A673 (cell line): ENCODE results near the gene CMTM7.

Experiments used
- CTCF ChIP-seq: fragments of 300-800, 200-600 bp; sonication (generic); conservative IDR thresholded peaks from 2 replicates; pipeline ENCODE4 v1.5.1; 2017; ENCODE audit warnings: low read depth, mild to moderate bottlenecking, antibody characterized with exemption, low read length, moderate library complexity, mixed read lengths
- EZH2 ChIP-seq: fragments of 200-600 bp; sonication (generic); IDR thresholded peaks from 2 replicates; pipeline ENCODE4 v1.6.1; 2017; ENCODE audit warnings: borderline replicate concordance, low read depth, mild to moderate bottlenecking, mixed read lengths, antibody characterized with exemption, low read length; ENCODE audit not compliant: poor library complexity, severe bottlenecking

DNA sequence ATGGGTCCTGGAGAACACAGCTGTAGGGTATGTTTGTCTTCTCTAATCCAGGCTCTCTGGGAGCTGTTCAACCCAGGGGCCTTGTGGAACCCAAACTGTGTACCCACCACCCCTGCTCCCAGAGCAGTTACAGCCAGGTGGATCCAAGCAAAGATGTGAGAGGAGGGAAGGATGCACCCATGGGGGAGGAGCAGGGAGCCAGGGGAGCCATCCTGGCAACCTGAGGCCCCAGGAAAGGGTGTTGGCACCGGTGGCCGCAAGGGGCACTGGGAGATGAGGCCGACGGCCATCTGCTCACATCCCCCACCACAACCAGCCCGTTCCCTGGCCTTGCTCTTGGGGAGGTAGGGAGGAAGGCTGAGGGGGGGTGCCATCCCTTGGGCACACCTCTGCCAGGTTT, 67.8 kb downstream of the CMTM7 start:
- no peak for TF ChIP-seq CTCF
- no peak for TF ChIP-seq EZH2
